MCF 10A (cell line): ENCODE data around the gene CCDC24. TPM values are rescaled to one million over a fixed set of nuclear protein-coding genes. Genes with fewer than 3 reads are reported as not detected.

Experiments
- BruUV-seq: library from RNA; stranded (reverse); fragments of 400-500 nt; replicated peaks from 2 replicates; lab custom pipeline; 2021; lab: Mats Ljungman, UMichigan
- CTCF ChIA-PET: fragments of 300-600 bp; sonication (Branson Sonifier 250); formaldehyde crosslinking; extraction: SDS; loops from one replicate; lab custom pipeline; 2021; ENCODE audit warnings: antibody characterized with exemption, inconsistent platforms; lab: Yijun Ruan, JAX
- POLR2A ChIA-PET: fragments of 300-600, 350-650 bp; sonication (Branson Sonifier 250); formaldehyde crosslinking; extraction: SDS; loops from one replicate; lab custom pipeline; 2020; ENCODE audit warnings: antibody characterized with exemption, inconsistent platforms; lab: Yijun Ruan, JAX
- DNase-seq: peaks from one replicate; pipeline ENCODE4 v3.0.0-alpha.2; 2018; ENCODE audit not compliant: unreplicated experiment
- H3K27ac Mint-ChIP-seq: one replicate; pipeline ENCODE4 v1.8.0; 2022; ENCODE audit warnings: mild to moderate bottlenecking, low read depth, mixed read lengths; ENCODE audit not compliant: unreplicated experiment
- H3K27me3 Mint-ChIP-seq: one replicate; pipeline ENCODE4 v1.8.0; 2022; ENCODE audit warnings: mixed read lengths; ENCODE audit not compliant: insufficient read depth, unreplicated experiment
- H3K36me3 Mint-ChIP-seq: one replicate; pipeline ENCODE4 v1.8.0; 2022; ENCODE audit warnings: mild to moderate bottlenecking, moderate library complexity, mixed read lengths; ENCODE audit not compliant: insufficient read depth, unreplicated experiment
- H3K4me1 Mint-ChIP-seq: one replicate; pipeline ENCODE4 v1.8.0; 2022; ENCODE audit warnings: mixed read lengths; ENCODE audit not compliant: insufficient read depth, unreplicated experiment
- H3K4me3 Mint-ChIP-seq: one replicate; pipeline ENCODE4 v1.8.0; 2022; ENCODE audit warnings: mild to moderate bottlenecking, moderate library complexity, mixed read lengths; ENCODE audit not compliant: unreplicated experiment
- H3K9me3 Mint-ChIP-seq: one replicate; pipeline ENCODE4 v1.8.0; 2022; ENCODE audit warnings: mixed read lengths; ENCODE audit not compliant: unreplicated experiment
- intact Hi-C: fragments of 100-400 bp; cut with micrococcal nuclease; formaldehyde crosslinking; loops from 2 replicates; pipeline ENCODE4 v1.14.1; 2022
- total RNA-seq: library from RNA; stranded (reverse); gene quantifications from 2 replicates; pipeline ENCODE4 v1.2.3, GENCODE V29; 2022
- TF ChIP-seq, protein P1 (sequence below): fragments of 200-600 bp; IDR thresholded peaks from one replicate; pipeline ENCODE4 v1.8.0; 2022; ENCODE audit warnings: antibody characterized with exemption, mild to moderate bottlenecking; ENCODE audit not compliant: unreplicated experiment

Gene CCDC24
- total RNA-seq, 1 experiment from 2014 or later, result 4.8 TPM

GRCh38 chr1:44015206-44015605 is 23.8 kb downstream of the CCDC24 start:
- Mint-ChIP-seq H3K27ac (no peak overlapping the region), H3K27me3 (no peaks in the 10 kb centered on the region), H3K4me3 (no peak overlapping the region), H3K4me1 (no peaks in the 10 kb centered on the region), H3K36me3 (no peaks in the 10 kb centered on the region), H3K9me3 (no peaks in the 10 kb centered on the region)
- ChIA-PET POLR2A (no interaction called here), CTCF (interaction anchor here (1.3 to 2.5 kb wide), 4 partner anchors 10 to 637 kb away, joined by 4 to 22 read pairs (median 10); no protein-coding TSS in a partner anchor)
- TF ChIP-seq, protein P1, sequence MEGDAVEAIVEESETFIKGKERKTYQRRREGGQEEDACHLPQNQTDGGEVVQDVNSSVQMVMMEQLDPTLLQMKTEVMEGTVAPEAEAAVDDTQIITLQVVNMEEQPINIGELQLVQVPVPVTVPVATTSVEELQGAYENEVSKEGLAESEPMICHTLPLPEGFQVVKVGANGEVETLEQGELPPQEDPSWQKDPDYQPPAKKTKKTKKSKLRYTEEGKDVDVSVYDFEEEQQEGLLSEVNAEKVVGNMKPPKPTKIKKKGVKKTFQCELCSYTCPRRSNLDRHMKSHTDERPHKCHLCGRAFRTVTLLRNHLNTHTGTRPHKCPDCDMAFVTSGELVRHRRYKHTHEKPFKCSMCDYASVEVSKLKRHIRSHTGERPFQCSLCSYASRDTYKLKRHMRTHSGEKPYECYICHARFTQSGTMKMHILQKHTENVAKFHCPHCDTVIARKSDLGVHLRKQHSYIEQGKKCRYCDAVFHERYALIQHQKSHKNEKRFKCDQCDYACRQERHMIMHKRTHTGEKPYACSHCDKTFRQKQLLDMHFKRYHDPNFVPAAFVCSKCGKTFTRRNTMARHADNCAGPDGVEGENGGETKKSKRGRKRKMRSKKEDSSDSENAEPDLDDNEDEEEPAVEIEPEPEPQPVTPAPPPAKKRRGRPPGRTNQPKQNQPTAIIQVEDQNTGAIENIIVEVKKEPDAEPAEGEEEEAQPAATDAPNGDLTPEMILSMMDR, result no peak
- no peak for DNase-seq
- BruUV-seq, result no TSS peak
- intact Hi-C loops, result no loop called here

DNA sequence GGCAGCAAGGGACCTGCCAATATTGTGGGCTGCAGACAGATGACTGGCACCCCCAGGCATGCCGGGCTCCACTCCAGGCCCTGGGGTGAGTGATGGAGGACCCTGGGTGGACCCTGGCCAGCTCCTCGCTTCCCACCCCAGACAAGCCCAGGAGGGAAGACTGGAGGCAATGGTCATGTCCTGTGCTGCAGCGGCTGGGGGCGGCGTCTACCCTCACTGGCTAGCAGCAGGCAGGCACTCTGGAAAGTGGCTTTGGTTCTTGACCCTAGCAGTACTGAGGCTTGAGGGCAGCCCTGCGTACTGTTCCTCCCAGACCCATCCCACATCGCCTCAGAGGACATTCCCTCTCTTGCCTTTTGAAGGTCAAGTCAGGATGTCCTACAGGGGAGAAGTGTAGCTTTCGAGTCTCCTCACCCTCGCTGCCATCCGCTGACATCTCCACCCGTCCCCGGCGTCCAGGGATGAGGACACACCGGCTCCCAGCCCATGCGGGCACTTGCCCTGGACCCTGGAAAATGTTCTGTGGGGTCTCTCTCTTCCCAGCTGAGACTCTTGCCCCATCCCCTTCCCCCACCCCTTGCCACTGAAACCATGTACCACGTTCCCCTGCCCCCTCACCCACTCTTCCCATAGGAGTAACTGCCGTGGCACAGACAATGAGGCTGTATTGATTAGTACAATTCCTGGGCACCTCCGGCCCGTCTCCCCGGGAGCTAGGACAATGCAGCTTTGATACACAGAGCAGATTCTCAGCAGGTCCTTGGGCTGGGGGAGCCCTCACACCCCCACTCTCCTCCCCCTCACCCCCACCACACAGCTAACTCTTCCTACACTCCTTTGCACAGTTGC is 24.9 kb downstream of the CCDC24 start:
- H3K4me1 Mint-ChIP-seq, result no peaks in the 10 kb centered on the region
- intact Hi-C loops, result no loop called here
- H3K27me3 Mint-ChIP-seq, result no peaks in the 10 kb centered on the region
- TF ChIP-seq, protein P1, result no peak
- no peaks in the 10 kb centered on the region for H3K36me3 Mint-ChIP-seq
- H3K9me3 Mint-ChIP-seq, result no peaks in the 10 kb centered on the region
- ChIA-PET CTCF (interaction anchor here (1.0 to 1.3 kb wide), 2 partner anchors 10 to 32 kb away, joined by 4 read pairs; no protein-coding TSS in a partner anchor), POLR2A (interaction anchor here (0.6 kb wide), 1 partner anchor 13 kb away, joined by 3 read pairs; no protein-coding TSS in a partner anchor)
- BruUV-seq, result no TSS peak
- no peak overlapping the region for H3K4me3 Mint-ChIP-seq
- no peak for DNase-seq
- no peak overlapping the region for H3K27ac Mint-ChIP-seq

- DNase-seq, result no peak
- Mint-ChIP-seq H3K27me3 (no peaks in the 10 kb centered on the region), H3K27ac (no peak overlapping the region), H3K4me1 (no peaks in the 10 kb centered on the region), H3K9me3 (no peaks in the 10 kb centered on the region), H3K4me3 (no peak overlapping the region), H3K36me3 (peaks cover 6% of the 10 kb centered on the region)
- CTCF ChIA-PET, result interaction anchor here (1.0 to 2.0 kb wide), 2 partner anchors 10 to 19 kb away, joined by 4 to 7 read pairs; no protein-coding TSS in a partner anchor
- TF ChIP-seq, protein P1, result no peak
- BruUV-seq, result no TSS peak
- POLR2A ChIA-PET, result interaction anchor here (0.6 kb wide), 1 partner anchor 13 kb away, joined by 3 read pairs; no protein-coding TSS in a partner anchor
- intact Hi-C loops, result no loop called here
Measured at GRCh38 chr1:44016890-44017400, 25.5 kb downstream of the CCDC24 start.

DNA sequence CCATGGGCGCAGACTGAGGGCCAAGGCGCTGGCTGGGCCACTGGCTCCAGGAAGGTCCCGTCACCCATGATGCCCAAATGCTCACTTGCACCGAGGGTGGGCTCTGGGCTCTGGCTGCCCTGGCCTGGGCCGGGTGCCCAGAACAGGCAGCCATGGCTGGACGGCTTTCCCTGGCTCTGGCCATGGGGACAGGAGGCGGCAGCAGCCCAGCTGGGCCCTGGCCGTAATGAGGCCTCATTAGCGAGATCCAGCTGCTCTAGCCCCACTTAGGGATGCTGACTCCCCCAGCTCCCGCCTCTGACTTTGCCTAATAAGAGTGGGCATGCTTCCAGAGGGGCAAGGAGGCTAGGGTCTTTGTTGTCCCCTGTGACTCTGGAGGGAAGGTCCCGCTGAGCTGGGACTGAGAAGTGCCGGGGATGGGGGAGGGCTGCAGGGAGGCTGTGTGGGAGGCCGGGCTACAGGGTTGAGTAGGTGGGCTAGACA is 28.1 kb downstream of the CCDC24 start:
- H3K9me3 Mint-ChIP-seq, result no peaks in the 10 kb centered on the region
- ChIA-PET CTCF (interaction anchor here (1.1 to 3.8 kb wide), 2 partner anchors 14 to 17 kb away, joined by 3 to 23 read pairs; no protein-coding TSS in a partner anchor), POLR2A (interaction anchor here (1.1 to 1.4 kb wide), 2 partner anchors 10 to 45 kb away, joined by 3 to 5 read pairs; partner anchors contain the start of gene ATP6V0B)
- peaks cover 27% of the 10 kb centered on the region for H3K36me3 Mint-ChIP-seq
- TF ChIP-seq, protein P1, result no peak
- no TSS peak for BruUV-seq
- intact Hi-C loops, result no loop called here
- H3K27me3 Mint-ChIP-seq, result no peaks in the 10 kb centered on the region
- no peak overlapping the region for H3K4me3 Mint-ChIP-seq
- no peak for DNase-seq
- H3K4me1 Mint-ChIP-seq, result no peaks in the 10 kb centered on the region
- H3K27ac Mint-ChIP-seq, result no peak overlapping the region
